Left cardiac atrium (tissue), 2 donors: ENCODE data around the gene DYNC1LI1. TPM values are rescaled to one million over a fixed set of nuclear protein-coding genes. Genes with fewer than 3 reads are reported as not detected.

Experiments used
- microRNA-seq, 2 donors: library from miRNA; unstranded; fragments of <30 nt; microRNA quantifications; one replicate each; pipeline ENCODE4 v1.2.0, GENCODE V29; 2020
- total RNA-seq, 2 donors: library from RNA; stranded (reverse); fragmentation: NEBNext Ultra II Directional; extraction: Animal tissue kit (Norgen Biotek cat#: 25700); gene quantifications; one replicate each; pipeline ENCODE4 v1.2.1, GENCODE V29; 2021
- donor health status: DM: no; HTN: yes; CAD: no; lungs with severe emphysema.
- donor health status: DM: yes; HTN: yes; CAD: no.

Gene DYNC1LI1
- total RNA-seq, 2 donors from 2014 or later, result 34.3 to 38.4 TPM

Small RNA genes lying within 50 kb of the gene (microRNA-seq; reads per million reads assigned to microRNA genes)
- 0 to 0.20 reads per million in 2 donors for gene MIR548AY

Other genes starting within 250 kb of the DYNC1LI1 start
- gene CMTM7, start 179.0 kb downstream of the DYNC1LI1 start, total RNA-seq, result 10 to 100 TPM in 1 of 2 donors, 1 to 10 TPM in 1; 8.0 to 10.2 TPM
- gene CMTM6, start 68.0 kb downstream of the DYNC1LI1 start, total RNA-seq, result 10 to 100 TPM; 16.4 to 21.1 TPM
- 10 to 100 TPM; 16.1 to 18.1 TPM for gene CNOT10, start 114.3 kb upstream of the DYNC1LI1 start, total RNA-seq
- under 1 TPM in 1 of 2 donors, not detected in 1; 0.06 TPM for gene TRIM71, start 247.1 kb upstream of the DYNC1LI1 start, total RNA-seq